Measurements from ENCODE around the gene AVPR2.

DNA sequence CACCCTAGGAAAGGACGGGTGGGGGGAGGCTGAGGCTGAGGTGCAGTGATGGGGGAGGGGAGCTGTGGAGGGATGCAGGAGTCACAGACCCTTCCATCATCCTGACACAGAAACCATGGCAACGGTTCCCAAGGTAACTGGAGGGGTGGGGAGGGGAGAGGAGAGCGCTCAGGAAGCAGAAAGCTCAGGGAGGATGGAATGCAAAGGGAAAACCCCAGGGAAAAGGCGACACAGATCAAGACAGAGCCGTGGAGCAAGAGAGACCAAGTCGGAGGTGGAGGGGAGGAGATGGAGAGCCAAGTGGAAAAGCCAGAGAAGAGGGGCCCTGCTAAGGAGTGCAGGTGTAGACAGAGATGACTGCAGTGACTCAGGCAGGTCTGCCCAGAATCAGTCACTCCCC, 33.0 kb upstream of the AVPR2 start:
- TF ChIP-seq EZH2 (IDR thresholded peaks at IDR 0.05; ENCODE audit: borderline replicate concordance, insufficient read depth, low read length, poor library complexity, severe bottlenecking), result no peak
- TF ChIP-seq, protein P1, sequence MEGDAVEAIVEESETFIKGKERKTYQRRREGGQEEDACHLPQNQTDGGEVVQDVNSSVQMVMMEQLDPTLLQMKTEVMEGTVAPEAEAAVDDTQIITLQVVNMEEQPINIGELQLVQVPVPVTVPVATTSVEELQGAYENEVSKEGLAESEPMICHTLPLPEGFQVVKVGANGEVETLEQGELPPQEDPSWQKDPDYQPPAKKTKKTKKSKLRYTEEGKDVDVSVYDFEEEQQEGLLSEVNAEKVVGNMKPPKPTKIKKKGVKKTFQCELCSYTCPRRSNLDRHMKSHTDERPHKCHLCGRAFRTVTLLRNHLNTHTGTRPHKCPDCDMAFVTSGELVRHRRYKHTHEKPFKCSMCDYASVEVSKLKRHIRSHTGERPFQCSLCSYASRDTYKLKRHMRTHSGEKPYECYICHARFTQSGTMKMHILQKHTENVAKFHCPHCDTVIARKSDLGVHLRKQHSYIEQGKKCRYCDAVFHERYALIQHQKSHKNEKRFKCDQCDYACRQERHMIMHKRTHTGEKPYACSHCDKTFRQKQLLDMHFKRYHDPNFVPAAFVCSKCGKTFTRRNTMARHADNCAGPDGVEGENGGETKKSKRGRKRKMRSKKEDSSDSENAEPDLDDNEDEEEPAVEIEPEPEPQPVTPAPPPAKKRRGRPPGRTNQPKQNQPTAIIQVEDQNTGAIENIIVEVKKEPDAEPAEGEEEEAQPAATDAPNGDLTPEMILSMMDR (IDR thresholded peaks at IDR 0.05; ENCODE audit: poor library complexity, severe bottlenecking), result no peak
- TF ChIP-seq TAF1 (IDR thresholded peaks at IDR 0.05; ENCODE audit: low read depth), result no peak
- peak; percentile 87 for TF ChIP-seq EP300 (conservative IDR thresholded peaks at IDR 0.05; ENCODE audit: poor library complexity, severe bottlenecking)
- peak; percentile 40 for TF ChIP-seq RAD21 (conservative IDR thresholded peaks at IDR 0.05)
- peak; percentile 55 for TF ChIP-seq POLR2AphosphoS5 (IDR thresholded peaks at IDR 0.05)

All from neural cell (in vitro differentiated cells).